Endothelial cell of umbilical vein (primary cell): ENCODE results near the gene DIP2C. TPM values are rescaled to one million over a fixed set of nuclear protein-coding genes. Genes with fewer than 3 reads are reported as not detected.

ENCODE experiments used
- BruUV-seq: library from RNA; stranded (reverse); fragments of 400-500 nt; replicated peaks from 2 replicates; lab custom pipeline; 2021; lab: Mats Ljungman, UMichigan
- CTCF ChIA-PET: fragments of 300-600, 350-600 bp; sonication (Branson Sonifier 250); formaldehyde crosslinking; loops from one replicate; lab custom pipeline; 2021; ENCODE audit warnings: antibody characterized with exemption, inconsistent platforms; lab: Charles Lee
- POLR2A ChIA-PET: fragments of 300-600, 350-600 bp; sonication (Branson Sonifier 250); formaldehyde crosslinking; loops from one replicate; lab custom pipeline; 2021; ENCODE audit warnings: antibody characterized with exemption, inconsistent platforms; lab: Charles Lee
- DNase-seq: peaks from one replicate; pipeline ENCODE4 v3.0.0-alpha.2; 2011; ENCODE audit warnings: low read depth, low spot score
- FAIRE-seq: peaks from 2 replicates; lab custom pipeline; 2011; peaks lifted over from hg19 to GRCh38; lab: Jason Lieb, UNC
- H2AFZ ChIP-seq: 2 replicates; pipeline ENCODE4 v1.6.0; 2012; ENCODE audit warnings: low read depth, low read length, control low read depth, inconsistent platforms
- H3K27ac ChIP-seq: 2 replicates; pipeline ENCODE4 v1.5.1; 2011; ENCODE audit warnings: low read depth, mild to moderate bottlenecking, control low read depth, low read length, moderate library complexity; ENCODE audit not compliant: insufficient read depth
- H3K27me3 ChIP-seq, 2 experiments: 2 replicates each; pipeline versions ENCODE4 v1.6.0 to v1.6.1; 2011; ENCODE audit warnings: low read length in 2 of 2, mixed read lengths in 1 of 2; ENCODE audit not compliant: control insufficient read depth in 2 of 2, insufficient read depth in 2 of 2
- H3K36me3 ChIP-seq, 2 experiments: 2 replicates in 1 of 2; 3 replicates in 1 of 2; pipeline ENCODE4 v1.5.1; 2011; ENCODE audit warnings: low read length in 2 of 2, mild to moderate bottlenecking in 1 of 2, moderate library complexity in 1 of 2; ENCODE audit not compliant: control insufficient read depth in 2 of 2, insufficient read depth in 2 of 2; ENCODE audit errors: extremely low read depth in 1 of 2
- H3K4me1 ChIP-seq: 3 replicates; pipeline ENCODE4 v1.5.1; 2011; ENCODE audit warnings: mild to moderate bottlenecking, low read length; ENCODE audit not compliant: control insufficient read depth, insufficient read depth; ENCODE audit errors: extremely low read depth
- H3K4me2 ChIP-seq: 2 replicates; pipeline ENCODE4 v1.6.1; 2011; ENCODE audit warnings: low read length, control low read depth, mixed read lengths; ENCODE audit not compliant: insufficient read depth
- H3K4me3 ChIP-seq, 3 experiments: fragments of 200-600 bp in 1 of 3; sonication (generic), shearing (Covaris generic) in 1 of 3; replicated peaks in 1 of 3; 2 replicates each; pipeline ENCODE4 v1.5.1; 2011 to 2016; ENCODE audit warnings: control low read depth in 3 of 3, low read length in 3 of 3, mild to moderate bottlenecking in 2 of 3, inconsistent platforms in 1 of 3, low read depth in 1 of 3, moderate library complexity in 1 of 3; ENCODE audit not compliant: insufficient read depth in 1 of 3
- H3K79me2 ChIP-seq: 2 replicates; pipeline ENCODE4 v1.6.0; 2012; ENCODE audit warnings: low read length, inconsistent platforms; ENCODE audit not compliant: control insufficient read depth, insufficient read depth
- H3K9ac ChIP-seq: replicated peaks from 2 replicates; pipeline ENCODE3; 2011; ENCODE audit warnings: low read length, control low read depth; ENCODE audit not compliant: insufficient read depth; ENCODE audit errors: extremely low read depth
- H3K9me1 ChIP-seq: replicated peaks from 3 replicates; pipeline ENCODE4 v1.6.0; 2011; ENCODE audit warnings: mild to moderate bottlenecking, low read length; ENCODE audit not compliant: control insufficient read depth, insufficient read depth; ENCODE audit errors: extremely low read depth
- H3K9me3 ChIP-seq: replicated peaks from 2 replicates; pipeline ENCODE4 v1.5.1; 2012; ENCODE audit warnings: low read length, inconsistent platforms; ENCODE audit not compliant: control insufficient read depth, insufficient read depth
- H4K20me1 ChIP-seq: replicated peaks from 2 replicates; pipeline ENCODE3; 2011; ENCODE audit warnings: mild to moderate bottlenecking, low read length; ENCODE audit not compliant: control insufficient read depth, insufficient read depth; ENCODE audit errors: extremely low read depth
- EZH2 ChIP-seq: IDR thresholded peaks from 2 replicates; pipeline ENCODE4 v1.6.1; 2012; ENCODE audit warnings: borderline replicate concordance, low read depth, mild to moderate bottlenecking, moderate library complexity, low read length, inconsistent platforms; ENCODE audit not compliant: severe bottlenecking
- FOS ChIP-seq: IDR thresholded peaks from 2 replicates; pipeline ENCODE4 v1.6.1; 2011; ENCODE audit warnings: mild to moderate bottlenecking, low read length, moderate library complexity, borderline replicate concordance; ENCODE audit not compliant: insufficient read depth
- GATA2 ChIP-seq: IDR thresholded peaks from 2 replicates; pipeline ENCODE4 v1.7.0; 2011; ENCODE audit warnings: low read depth, mild to moderate bottlenecking, moderate library complexity, mixed read lengths, low read length; ENCODE audit not compliant: insufficient read length, insufficient read depth
- JUN ChIP-seq: IDR thresholded peaks from 2 replicates; pipeline ENCODE4 v1.6.1; 2011; ENCODE audit warnings: borderline replicate concordance, low read depth; ENCODE audit not compliant: insufficient read length, insufficient read depth
- MYC ChIP-seq: IDR thresholded peaks from one replicate; pipeline ENCODE4 v1.6.1; 2011; ENCODE audit warnings: mild to moderate bottlenecking, low read depth, low read length
- POLR2A ChIP-seq: IDR thresholded peaks from 2 replicates; pipeline ENCODE4 v1.6.1; 2012; ENCODE audit warnings: low read depth, mild to moderate bottlenecking, control low read depth, low read length
- POLR2AphosphoS5 ChIP-seq: IDR thresholded peaks from 2 replicates; pipeline ENCODE4 v1.6.1; 2012; ENCODE audit warnings: low read depth, mild to moderate bottlenecking, control low read depth, low read length, moderate library complexity; ENCODE audit not compliant: insufficient read depth
- dilution Hi-C: fragments of 300-500 bp; cut with MboI; formaldehyde crosslinking; loops from one replicate; pipeline ENCODE4 v1.15.0; 2019; ENCODE audit warnings: low sequenced_read_pairs; ENCODE audit not compliant: extremely low pct_ligation_motif_present
- intact Hi-C: fragments of 100-400 bp; cut with micrococcal nuclease; formaldehyde crosslinking; loops from one replicate; pipeline ENCODE4 v1.10.0; 2022
- polyA plus RNA-seq, 4 experiments: library from polyadenylated mRNA; depleted of rRNA in 3 of 4; stranded (reverse) in 3 of 4; unstranded in 1 of 4; fragments of >200 nt; gene quantifications; 2 replicates each; pipeline versions ENCODE4 v1.2.1 to v1.2.3, GENCODE V29; 2011 to 2012; ENCODE audit warnings: missing spikeins in 1 of 4
- total RNA-seq: library from RNA; stranded (reverse); gene quantifications from 2 replicates; pipeline ENCODE4 v1.2.3, GENCODE V29; 2021
- TF ChIP-seq, protein P1 (sequence below), 2 donors: IDR thresholded peaks; 1 replicate in 1 of 2; 2 replicates in 1 of 2; pipeline ENCODE4 v1.5.1; 2011; ENCODE audit warnings: low read length in 2 of 2, mild to moderate bottlenecking in 2 of 2, moderate library complexity in 2 of 2, control low read depth in 1 of 2, inconsistent platforms in 1 of 2, low read depth in 1 of 2; ENCODE audit not compliant: insufficient read depth in 1 of 2; ENCODE audit errors: extremely low read depth in 1 of 2
- TF ChIP-seq, protein P2 (sequence below): IDR thresholded peaks from 2 replicates; pipeline ENCODE4 v1.6.1; 2011; ENCODE audit not compliant: insufficient read depth, insufficient read length

The DIP2C gene
- total and polyA plus RNA-seq, 2 donors (not counting 3 experiments of a cell fraction or from before 2014, with no cell fraction given) = 3.6 to 10.7 TPM

DNA sequence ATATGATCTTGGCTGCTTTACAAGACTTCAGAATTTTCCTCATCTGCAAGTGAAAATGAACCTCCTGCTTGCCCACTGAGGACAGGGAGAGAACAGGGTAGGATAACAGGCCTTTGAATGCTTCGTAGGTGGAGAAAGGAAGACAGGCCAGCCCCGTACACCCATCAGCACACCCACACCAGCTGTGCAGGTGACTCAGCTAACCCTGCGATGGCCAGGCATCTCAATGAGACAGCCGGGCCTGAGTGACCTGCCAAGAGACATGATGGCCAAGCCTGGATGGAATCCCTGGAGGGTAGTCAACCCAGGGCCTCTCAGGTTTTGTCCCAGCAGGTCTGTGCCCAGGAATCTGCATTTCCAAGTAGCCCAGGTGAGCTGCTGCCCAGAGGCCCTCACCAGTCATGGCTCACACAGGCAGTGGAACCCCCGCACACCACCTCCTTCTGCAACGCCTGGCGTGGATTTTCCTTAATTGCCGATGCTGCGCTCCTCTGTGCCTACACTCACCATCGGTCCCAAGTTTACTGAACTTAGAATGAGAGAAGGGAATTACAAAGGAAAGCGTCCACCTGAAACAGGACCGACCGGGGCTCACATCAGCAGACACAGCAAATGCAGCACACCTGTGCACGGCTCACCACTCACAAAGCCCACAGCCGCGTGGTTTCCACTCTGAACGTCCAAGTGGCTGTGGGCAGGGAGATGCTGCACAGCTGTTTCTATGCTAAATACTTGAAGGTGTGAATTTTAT, 163.7 kb downstream of the DIP2C start:
- H3K79me2 ChIP-seq = no peaks in the 10 kb centered on the region

More for the DNA sequence above, 163.7 kb downstream of the DIP2C start:
- TF ChIP-seq JUN (no peak), EZH2 (no peak), POLR2AphosphoS5 (no peak), FOS (no peak), MYC (no peak), POLR2A (no peak), GATA2 (no peak)
- TF ChIP-seq, protein P1, sequence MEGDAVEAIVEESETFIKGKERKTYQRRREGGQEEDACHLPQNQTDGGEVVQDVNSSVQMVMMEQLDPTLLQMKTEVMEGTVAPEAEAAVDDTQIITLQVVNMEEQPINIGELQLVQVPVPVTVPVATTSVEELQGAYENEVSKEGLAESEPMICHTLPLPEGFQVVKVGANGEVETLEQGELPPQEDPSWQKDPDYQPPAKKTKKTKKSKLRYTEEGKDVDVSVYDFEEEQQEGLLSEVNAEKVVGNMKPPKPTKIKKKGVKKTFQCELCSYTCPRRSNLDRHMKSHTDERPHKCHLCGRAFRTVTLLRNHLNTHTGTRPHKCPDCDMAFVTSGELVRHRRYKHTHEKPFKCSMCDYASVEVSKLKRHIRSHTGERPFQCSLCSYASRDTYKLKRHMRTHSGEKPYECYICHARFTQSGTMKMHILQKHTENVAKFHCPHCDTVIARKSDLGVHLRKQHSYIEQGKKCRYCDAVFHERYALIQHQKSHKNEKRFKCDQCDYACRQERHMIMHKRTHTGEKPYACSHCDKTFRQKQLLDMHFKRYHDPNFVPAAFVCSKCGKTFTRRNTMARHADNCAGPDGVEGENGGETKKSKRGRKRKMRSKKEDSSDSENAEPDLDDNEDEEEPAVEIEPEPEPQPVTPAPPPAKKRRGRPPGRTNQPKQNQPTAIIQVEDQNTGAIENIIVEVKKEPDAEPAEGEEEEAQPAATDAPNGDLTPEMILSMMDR (IDR thresholded peaks at IDR 0.05; ENCODE audit: extremely low read depth in 1 of 2, insufficient read depth in 1 of 2, low read depth in 1 of 2, low read length in 2 of 2) = no peak
- TF ChIP-seq, protein P2, sequence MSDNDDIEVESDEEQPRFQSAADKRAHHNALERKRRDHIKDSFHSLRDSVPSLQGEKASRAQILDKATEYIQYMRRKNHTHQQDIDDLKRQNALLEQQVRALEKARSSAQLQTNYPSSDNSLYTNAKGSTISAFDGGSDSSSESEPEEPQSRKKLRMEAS = no peak
- Histone ChIP-seq H4K20me1 (no peaks in the 10 kb centered on the region), H3K9me3 (no peaks in the 10 kb centered on the region), H3K4me3 (no peak overlapping the region), H3K36me3 (no peaks in the 10 kb centered on the region), H3K4me1 (no peaks in the 10 kb centered on the region), H3K9me1 (no peaks in the 10 kb centered on the region), H3K27ac (no peak overlapping the region), H3K9ac (no peak overlapping the region), H3K27me3 (no peaks in the 10 kb centered on the region), H3K4me2 (no peak overlapping the region), H2AFZ (no peak overlapping the region)
- FAIRE-seq (no peak), DNase-seq (no peak)
- ChIA-PET POLR2A (no interaction called here), CTCF (interaction anchor here (1.2 kb wide), 1 partner anchor 14 kb away, joined by 3 read pairs; no protein-coding TSS in a partner anchor)
- intact Hi-C loops (no loop called here), dilution Hi-C loops (no loop called here)
- BruUV-seq = no TSS peak
